ENCODE results near the gene SFTA2. TPM values are rescaled to one million over a fixed set of nuclear protein-coding genes. Genes with fewer than 3 reads are reported as not detected.

Gene SFTA2
- total and polyA plus RNA-seq, 10 donors: 0.08 to 2.6 (median 0.47) TPM; not detected in 7

GRCh38 chr6:30937265-30937664, 5.3 kb upstream of the SFTA2 start:
- no peak for TF ChIP-seq CTCF (IDR thresholded peaks at IDR 0.05 in 8 of 11, conservative IDR thresholded peaks at IDR 0.05 in 3 of 11)
- no peak for TF ChIP-seq POLR2AphosphoS5 (IDR thresholded peaks at IDR 0.05)
- TF ChIP-seq POLR2A (IDR thresholded peaks at IDR 0.05): no peak
- intact Hi-C loops (cut with DNase I; ENCODE audit: low total_unique reads): no loop called here
- Histone ChIP-seq H3K36me3 (no peaks in the 10 kb centered on the region), H3K9me3 (no peaks in the 10 kb centered on the region), H3K4me1 (no peaks in the 10 kb centered on the region), H3K4me3 (no peak overlapping the region), H3K27me3 (replicated peaks in 1 of 7) (peaks cover 0 to 44% (median 0%) of the 10 kb centered on the region in 7 donors), H3K27ac (no peak overlapping the region)
- 82 to 91% (median 85%) methylated on average over 6 of the region's 6 CpGs for WGBS, 5 donors
- DNase-seq: no peak

GRCh38 chr6:30935018-30935417, 3.0 kb upstream of the SFTA2 start:
- Histone ChIP-seq H3K36me3 (no peaks in the 10 kb centered on the region), H3K4me1 (no peaks in the 10 kb centered on the region), H3K4me3 (no peak overlapping the region), H3K9me3 (no peaks in the 10 kb centered on the region), H3K27me3 (replicated peaks in 1 of 7) (peaks cover 0 to 22% (median 0%) of the 10 kb centered on the region in 7 donors), H3K27ac (no peak overlapping the region)
- 14 to 32% (median 22%) methylated on average over 3 of the region's 3 CpGs for WGBS, 5 donors
- no peak for DNase-seq
- TF ChIP-seq POLR2A (IDR thresholded peaks at IDR 0.05): no peak
- TF ChIP-seq POLR2AphosphoS5 (IDR thresholded peaks at IDR 0.05): no peak
- no peak for TF ChIP-seq CTCF (IDR thresholded peaks at IDR 0.05 in 8 of 11, conservative IDR thresholded peaks at IDR 0.05 in 3 of 11)
- intact Hi-C loops (cut with DNase I; ENCODE audit: low total_unique reads): no loop called here

GRCh38 chr6:30932665-30933365, 845 bp upstream of the SFTA2 start:
- TF ChIP-seq POLR2AphosphoS5 (IDR thresholded peaks at IDR 0.05): no peak
- TF ChIP-seq CTCF (IDR thresholded peaks at IDR 0.05 in 8 of 11, conservative IDR thresholded peaks at IDR 0.05 in 3 of 11): no peak
- TF ChIP-seq POLR2A (IDR thresholded peaks at IDR 0.05): no peak
- no peak for DNase-seq
- WGBS, 5 donors: 75 to 87% (median 79%) methylated on average over 6 of the region's 6 CpGs
- Histone ChIP-seq H3K9me3 (peaks cover 0 to 13% (median 9%) of the 10 kb centered on the region in 8 donors), H3K27ac (no peak overlapping the region), H3K4me1 (no peaks in the 10 kb centered on the region), H3K4me3 (no peak overlapping the region), H3K27me3 (replicated peaks in 1 of 7) (peaks cover 0 to under 1% (median 0%) of the 10 kb centered on the region in 7 donors), H3K36me3 (no peaks in the 10 kb centered on the region)
- intact Hi-C loops (cut with DNase I; ENCODE audit: low total_unique reads): no loop called here

GRCh38 chr6:30931272-30931671, 698 bp downstream of the SFTA2 start:
- WGBS, 5 donors: 65 to 76% (median 68%) methylated on average over 8 of the region's 8 CpGs
- Histone ChIP-seq H3K9me3 (peaks cover 0 to 13% (median 9%) of the 10 kb centered on the region in 8 donors), H3K4me1 (no peaks in the 10 kb centered on the region), H3K4me3 (no peak overlapping the region), H3K27me3 (replicated peaks in 1 of 7) (no peaks in the 10 kb centered on the region), H3K36me3 (peaks cover 0 to 15% (median 7%) of the 10 kb centered on the region in 6 donors), H3K27ac (no peak overlapping the region)
- no peak for DNase-seq
- no peak for TF ChIP-seq CTCF (IDR thresholded peaks at IDR 0.05 in 8 of 11, conservative IDR thresholded peaks at IDR 0.05 in 3 of 11)
- no peak for TF ChIP-seq POLR2A (IDR thresholded peaks at IDR 0.05)
- TF ChIP-seq POLR2AphosphoS5 (IDR thresholded peaks at IDR 0.05): no peak
- intact Hi-C loops (cut with DNase I; ENCODE audit: low total_unique reads): no loop called here

Data from spleen (tissue), 11 donors.